GM21717 (cell line): ENCODE data around the gene BANF2.

Experiments
- ATAC-seq: cut with Tn5 transposase; IDR thresholded peaks from one replicate; pipeline ENCODE4 v1.9.1; 2021; ENCODE audit warnings: mild to moderate bottlenecking, moderate library complexity; ENCODE audit not compliant: unreplicated experiment

BANF2 gene

GRCh38 chr20:17732907-17733521 is 33.2 kb downstream of the BANF2 start:
- ATAC-seq, result no peak

- no peak for ATAC-seq
These were observed 34.1 kb downstream of the BANF2 start for GRCh38 chr20:17733767-17734304.

GRCh38 chr20:17734374-17734773 is 34.6 kb downstream of the BANF2 start:
- no peak for ATAC-seq

GRCh38 chr20:17735206-17735804 is 35.5 kb downstream of the BANF2 start:
- no peak for ATAC-seq

- no peak for ATAC-seq
These were observed 36.3 kb downstream of the BANF2 start for GRCh38 chr20:17735959-17736621.

- ATAC-seq, result no peak
These were observed 38.4 kb downstream of the BANF2 start for GRCh38 chr20:17738154-17738553.

GRCh38 chr20:17741220-17741619 is 41.5 kb downstream of the BANF2 start:
- ATAC-seq, result no peak

GRCh38 chr20:17742731-17743130 is 43.0 kb downstream of the BANF2 start:
- no peak for ATAC-seq

- no peak for ATAC-seq
These were observed 43.9 kb downstream of the BANF2 start for GRCh38 chr20:17743677-17744076.

- no peak for ATAC-seq
These were observed 47.7 kb downstream of the BANF2 start for GRCh38 chr20:17747431-17747846.

- ATAC-seq, result no peak
These were observed 48.5 kb downstream of the BANF2 start for GRCh38 chr20:17748279-17748678.

GRCh38 chr20:17749626-17749977 is 49.8 kb downstream of the BANF2 start:
- ATAC-seq, result no peak

GRCh38 chr20:17749978-17750721 is 50.4 kb downstream of the BANF2 start:
- no peak for ATAC-seq

- no peak for ATAC-seq
These were observed 50.9 kb downstream of the BANF2 start for GRCh38 chr20:17750722-17751045.

GRCh38 chr20:17751640-17752039 is 51.9 kb downstream of the BANF2 start:
- no peak for ATAC-seq

GRCh38 chr20:17752459-17752858 is 52.7 kb downstream of the BANF2 start:
- no peak for ATAC-seq

GRCh38 chr20:17753516-17753915 is 53.8 kb downstream of the BANF2 start:
- no peak for ATAC-seq

- ATAC-seq, result no peak
These were observed 56.8 kb downstream of the BANF2 start for GRCh38 chr20:17756529-17756928.

- ATAC-seq, result no peak
These were observed 57.7 kb downstream of the BANF2 start for GRCh38 chr20:17757496-17757895.

- no peak for ATAC-seq
These were observed 58.2 kb downstream of the BANF2 start for GRCh38 chr20:17758010-17758409.

- no peak for ATAC-seq
These were observed 58.7 kb downstream of the BANF2 start for GRCh38 chr20:17758512-17758911.

- ATAC-seq, result no peak
These were observed 59.7 kb downstream of the BANF2 start for GRCh38 chr20:17759449-17759848.
